Stimulated activated naive CD8-positive, alpha-beta T cell treated with anti-CD3 and anti-CD28 coated beads, Interleukin-15, Interleukin-2, amounts not matched to agents 100 U/mL and 50 U/mL, for 24 hours (primary cell): ENCODE measurements around the gene LDAF1.
A peak's percentile ranks its signal among the peaks of the same experiment; 100 is the strongest.
"Not testable (repeated sequence)": the region's sequence is repeated elsewhere in the genome, so short reads cannot be mapped to it uniquely, and the experiment has no call there.

ENCODE experiments used
- ATAC-seq: fragments of 150-1000 bp; cut with Tn5 transposase; one replicate; pipeline ENCODE4 v1.10.0; 2021
- DNase-seq: peaks from one replicate; pipeline ENCODE4 v3.0.0; 2021

LDAF1 gene

DNA sequence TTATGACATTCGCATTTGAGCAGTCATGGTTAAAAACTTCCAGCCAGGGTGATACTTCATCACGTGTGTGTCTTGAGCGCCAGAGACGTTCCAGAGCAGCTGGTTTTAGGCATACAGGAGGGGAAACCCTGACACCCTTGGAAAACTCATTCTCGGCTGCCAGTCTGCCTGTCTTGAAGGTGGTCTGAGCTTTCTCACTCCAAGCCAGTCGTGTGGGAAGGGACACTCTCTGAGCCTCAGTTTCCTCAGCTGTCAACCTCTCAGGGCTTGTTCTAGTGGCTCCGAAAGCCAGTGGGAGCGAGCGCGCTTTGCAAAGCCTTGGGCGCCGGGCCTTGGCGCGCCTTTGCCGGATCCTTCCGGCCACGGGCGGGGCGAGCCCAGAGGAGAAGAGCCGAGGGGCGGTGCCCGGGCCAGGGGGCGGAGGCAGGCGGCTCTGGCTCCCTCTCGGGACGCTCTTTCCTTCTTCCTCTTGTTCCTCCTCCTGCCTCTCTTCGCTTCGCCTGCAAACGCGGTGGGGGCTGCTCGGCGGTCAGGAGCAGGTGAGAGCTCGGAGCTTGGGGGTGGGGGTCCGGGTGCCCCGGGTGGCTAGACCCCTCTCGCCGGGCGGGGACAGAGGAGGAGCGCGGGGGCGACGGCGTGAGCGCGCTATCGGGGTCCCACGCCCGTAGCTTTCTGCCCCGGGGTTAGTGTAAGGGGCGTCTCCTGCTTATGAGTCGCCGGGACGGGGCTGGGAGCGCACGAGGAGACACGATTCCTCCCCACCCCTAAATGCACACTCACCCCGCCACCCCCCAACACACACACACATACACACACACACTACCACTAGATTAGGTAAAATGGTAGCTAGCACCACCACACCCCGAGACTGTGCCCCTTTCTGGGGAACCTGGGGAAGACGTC is at the start of gene LDAF1:
TSS of gene LDAF1 (plus strand) at position 467 of the 903 bp plus-strand sequence. CDS start 2,509 bp downstream, outside the sequence.
- ATAC-seq (peak; percentile 97), DNase-seq (peak; percentile 88)

GRCh38 chr16:21115551-21115950 is 42.9 kb upstream of the LDAF1 start:
- ATAC-seq, DNase-seq: not testable (repeated sequence)

- DNase-seq = peak; percentile 9
- ATAC-seq = no peak
These were observed 42.3 kb upstream of the LDAF1 start for GRCh38 chr16:21116148-21116693.

GRCh38 chr16:21117567-21117966 is 40.9 kb upstream of the LDAF1 start:
- ATAC-seq (no peak), DNase-seq (no peak)

GRCh38 chr16:21120976-21121520 is 37.4 kb upstream of the LDAF1 start:
- ATAC-seq = no peak

DNA sequence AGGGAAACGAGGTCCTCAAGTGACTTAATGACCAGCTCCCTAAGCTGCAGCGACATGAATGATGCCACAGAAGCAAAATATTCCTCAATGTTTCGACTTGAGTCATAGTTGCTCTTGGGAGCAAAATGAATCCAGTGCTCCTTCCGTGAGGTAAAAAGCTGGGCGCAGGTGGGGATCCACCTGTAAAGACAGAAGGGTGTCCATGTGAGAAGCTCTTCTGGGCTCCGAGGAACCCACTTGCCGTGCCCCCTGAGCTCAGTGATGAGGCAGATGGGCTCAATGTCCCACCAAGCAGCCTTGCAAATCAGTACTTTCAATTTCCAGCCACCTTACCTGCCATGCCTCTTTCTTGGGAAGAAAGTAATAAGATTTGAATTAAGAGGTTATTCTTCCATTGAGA is 33.3 kb upstream of the LDAF1 start:
- ATAC-seq (no peak), DNase-seq (no peak)

More at GRCh38 chr16:21120976-21121520, 37.4 kb upstream of the LDAF1 start:
- no peak for DNase-seq

GRCh38 chr16:21126518-21126917 is 32.0 kb upstream of the LDAF1 start:
- ATAC-seq (no peak), DNase-seq (no peak)

- DNase-seq (no peak), ATAC-seq (no peak)
These were observed 29.5 kb upstream of the LDAF1 start for GRCh38 chr16:21128991-21129390.

- DNase-seq (no peak), ATAC-seq (no peak)
These were observed 27.7 kb upstream of the LDAF1 start for GRCh38 chr16:21130811-21131210.

DNA sequence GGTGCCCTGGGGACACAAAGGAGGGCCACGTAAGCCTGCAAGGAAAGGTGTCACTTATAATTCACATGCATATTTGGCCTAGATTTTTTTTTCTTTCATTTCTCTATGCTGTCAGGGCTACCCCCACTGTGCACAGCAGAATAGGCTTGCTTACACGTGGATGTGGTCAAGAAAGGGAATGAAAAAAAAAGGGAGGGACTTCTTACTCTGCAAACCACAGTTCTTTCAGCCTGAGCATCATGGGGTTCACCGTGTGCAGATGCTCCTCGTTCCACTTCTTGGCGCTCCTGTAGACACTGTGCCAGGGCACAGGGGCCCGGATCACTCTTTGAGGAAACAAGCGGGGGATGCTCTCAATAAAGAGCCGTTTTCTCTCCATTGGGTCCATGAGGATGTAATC is 24.4 kb upstream of the LDAF1 start:
- DNase-seq (no peak), ATAC-seq (no peak)

GRCh38 chr16:21145738-21146137 is 12.7 kb upstream of the LDAF1 start:
- DNase-seq (no peak), ATAC-seq (no peak)

DNA sequence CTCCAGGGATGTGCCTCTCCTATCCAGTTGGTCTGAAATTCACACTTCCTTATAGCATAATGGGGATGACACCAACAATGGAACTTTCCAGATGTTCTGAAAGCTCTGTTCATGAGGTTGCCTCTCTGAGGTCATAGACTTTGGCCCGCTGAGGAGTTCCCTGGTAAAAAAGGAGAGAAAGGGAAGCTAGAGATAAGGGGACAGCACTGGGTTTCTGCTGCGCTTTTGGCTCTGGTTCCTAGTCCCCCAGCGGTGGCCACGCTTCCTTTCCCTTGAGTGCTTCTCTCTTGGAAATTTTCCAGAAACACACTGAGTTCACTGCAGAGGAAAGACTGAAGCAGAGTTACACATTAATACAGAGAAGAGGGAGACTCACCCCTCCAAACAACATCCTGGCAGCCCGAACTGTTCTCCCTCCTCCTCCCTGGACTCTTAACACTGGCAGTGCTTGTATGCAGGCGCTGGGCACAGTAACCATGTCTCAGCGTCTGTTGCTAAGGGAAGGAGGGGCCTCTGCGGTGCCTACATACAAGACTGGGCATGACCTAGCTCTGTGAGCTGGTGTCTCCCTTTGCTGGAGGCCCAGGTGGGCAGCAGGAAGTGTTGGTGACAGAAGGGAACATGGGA is 8.0 kb upstream of the LDAF1 start, which contains the start of gene DNAH3:
TSS of gene DNAH3 (minus strand) at position 472 of the 627 bp plus-strand sequence. CDS start 527 bp downstream, outside the sequence.
- DNase-seq = no peak
- no peak for ATAC-seq

DNA sequence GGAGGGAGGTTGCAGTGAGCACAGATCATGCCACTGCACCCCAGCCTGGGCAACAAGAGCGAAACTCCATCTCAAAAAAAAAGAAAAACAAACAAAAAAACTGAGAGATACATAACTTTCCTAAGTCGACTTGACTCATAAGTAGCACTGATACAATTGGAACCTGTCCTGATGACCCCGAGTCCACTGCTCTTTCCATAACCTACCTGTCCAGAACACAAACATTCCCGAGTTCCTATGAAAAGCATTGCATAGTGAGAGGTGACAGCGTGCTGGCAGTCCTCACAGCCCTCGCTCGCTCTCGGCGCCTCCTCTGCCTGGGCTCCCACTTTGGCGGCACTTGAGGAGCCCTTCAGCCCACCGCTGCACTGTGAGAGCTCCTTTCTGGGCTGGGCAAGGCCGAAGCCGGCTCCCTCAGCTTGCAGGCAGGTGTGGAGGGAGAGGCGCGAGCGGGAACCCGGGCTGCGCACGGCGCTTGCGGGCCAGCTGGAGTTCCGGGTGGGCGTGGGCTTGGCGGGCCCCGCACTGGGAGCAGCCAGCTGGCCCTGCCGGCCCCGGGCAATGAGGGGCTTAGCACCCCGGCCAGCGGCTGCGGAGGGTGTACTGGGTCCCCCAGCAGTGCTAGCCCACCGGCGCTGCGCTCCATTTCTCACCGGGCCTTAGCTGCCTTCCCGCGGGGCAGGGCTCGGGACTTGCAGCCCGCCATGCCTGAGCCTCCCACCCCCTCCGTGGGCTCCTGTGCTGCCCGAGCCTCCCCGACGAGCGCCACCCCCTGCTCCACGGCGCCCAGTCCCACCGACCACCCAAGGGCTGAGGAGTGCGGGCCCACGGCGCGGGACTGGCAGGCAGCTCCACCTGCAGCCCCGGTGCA is 6.1 kb upstream of the LDAF1 start:
- DNase-seq, ATAC-seq: not testable (repeated sequence)

GRCh38 chr16:21153124-21153729 is 5.2 kb upstream of the LDAF1 start:
- DNase-seq, ATAC-seq: not testable (repeated sequence)

DNA sequence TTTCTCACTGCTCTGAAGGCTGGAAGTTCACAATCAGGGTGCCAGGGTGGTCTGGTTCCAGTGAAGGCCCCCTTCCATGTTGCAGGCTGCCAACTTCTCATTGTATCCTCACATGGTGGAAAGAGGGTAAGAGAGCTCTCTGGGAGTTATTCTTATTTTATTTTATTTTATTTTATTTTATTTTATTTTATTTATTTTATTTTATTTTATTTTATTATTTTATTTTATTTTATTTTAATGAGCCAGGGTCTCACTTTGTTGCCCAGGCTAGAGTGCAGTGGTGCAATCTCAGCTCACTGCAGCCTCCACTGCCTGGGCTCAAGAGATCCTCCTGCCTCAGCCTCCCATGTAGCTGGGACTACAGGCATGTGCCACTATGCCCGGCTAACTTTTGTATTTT is 2.5 kb upstream of the LDAF1 start:
- ATAC-seq = not testable (repeated sequence)

DNA sequence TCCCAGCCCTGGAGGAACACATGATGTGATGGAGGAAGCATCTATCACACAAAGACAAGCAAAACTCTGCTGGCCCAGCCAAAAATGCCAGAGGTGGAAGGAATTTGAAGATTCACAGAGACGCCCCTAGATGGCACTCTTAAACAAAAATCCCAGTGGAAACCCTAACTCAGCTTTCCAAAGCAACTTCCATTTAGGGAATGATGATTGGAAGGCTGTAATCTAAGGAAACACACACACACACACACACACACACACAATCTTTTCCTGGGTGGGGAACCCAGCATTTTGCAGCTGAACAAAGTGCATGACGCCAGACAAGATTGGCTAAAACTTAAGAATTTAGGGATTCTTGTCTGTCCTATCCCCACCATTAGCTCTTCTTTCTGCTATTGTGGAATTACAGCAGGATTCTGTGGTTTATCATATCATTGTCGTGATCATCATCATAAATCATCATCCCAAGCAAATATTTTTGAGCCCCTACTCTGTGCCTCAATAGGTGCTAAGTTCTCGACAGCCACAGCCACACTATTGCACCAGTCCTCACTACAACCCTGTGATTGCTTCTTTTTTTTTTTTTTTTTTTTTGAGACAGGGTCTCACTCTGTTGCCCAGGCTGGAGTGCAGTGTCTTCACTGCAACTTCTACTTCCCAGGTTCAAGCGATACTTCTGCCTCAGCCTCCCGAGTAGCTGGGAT is 1.6 kb upstream of the LDAF1 start:
- peak; percentile 17 for DNase-seq
- ATAC-seq = no peak

More for the DNA sequence above, 2.5 kb upstream of the LDAF1 start:
- DNase-seq = not testable (repeated sequence)

- ATAC-seq (no peak), DNase-seq (no peak)
These were observed 842 bp upstream of the LDAF1 start for GRCh38 chr16:21157632-21158031.

- DNase-seq (peak; percentile 22), ATAC-seq (peak; percentile 24)
These were observed 942 bp downstream of the LDAF1 start for GRCh38 chr16:21159281-21159951.

- ATAC-seq (no peak), DNase-seq (no peak)
These were observed 1.8 kb downstream of the LDAF1 start for GRCh38 chr16:21160276-21160675.

GRCh38 chr16:21161211-21161610 is 2.7 kb downstream of the LDAF1 start:
- DNase-seq (no peak), ATAC-seq (no peak)
